ENCODE data around the gene C1QTNF12.

Gene C1QTNF12

GRCh38 chr1:1272341-1273208 lies 26.1 kb upstream of the C1QTNF12 start:
- H3K27ac Mint-ChIP-seq: peak overlapping the region; percentile 75
- ATAC-seq: no peak
- peak overlapping the region; percentile 81 for H3K4me3 Mint-ChIP-seq
- no peak for DNase-seq (ENCODE audit: low spot score in 2 of 2)
- peaks cover 48% of the 10 kb centered on the region for H3K36me3 Mint-ChIP-seq
- H3K9me3 Mint-ChIP-seq: no peaks in the 10 kb centered on the region
- peaks cover 33% of the 10 kb centered on the region for H3K4me1 Mint-ChIP-seq

- no peak for DNase-seq (ENCODE audit: low spot score in 2 of 2)
- Mint-ChIP-seq H3K4me3 (peak overlapping the region; percentile 81), H3K4me1 (peaks cover 39% of the 10 kb centered on the region), H3K9me3 (no peaks in the 10 kb centered on the region), H3K36me3 (peaks cover 66% of the 10 kb centered on the region), H3K27ac (peak overlapping the region; percentile 75)
- no peak for ATAC-seq
Observed at GRCh38 chr1:1270813-1271212, 24.3 kb upstream of the C1QTNF12 start.

GRCh38 chr1:1268284-1268682 lies 21.8 kb upstream of the C1QTNF12 start:
- Mint-ChIP-seq H3K9me3 (no peaks in the 10 kb centered on the region), H3K4me1 (peaks cover 47% of the 10 kb centered on the region)

GRCh38 chr1:1267488-1268283 lies 21.2 kb upstream of the C1QTNF12 start:
- peaks cover 92% of the 10 kb centered on the region for H3K36me3 Mint-ChIP-seq

More at GRCh38 chr1:1268284-1268682, 21.8 kb upstream of the C1QTNF12 start:
- Mint-ChIP-seq H3K36me3 (peaks cover 91% of the 10 kb centered on the region), H3K27ac (no peak overlapping the region), H3K4me3 (no peak overlapping the region)
- no peak for ATAC-seq
- no peak for DNase-seq (ENCODE audit: low spot score in 2 of 2)

GRCh38 chr1:1264868-1265272 lies 18.3 kb upstream of the C1QTNF12 start:
- ATAC-seq (peak; percentile 28), DNase-seq (ENCODE audit: low spot score in 2 of 2) (no peak)
- Mint-ChIP-seq H3K27ac (no peak overlapping the region), H3K36me3 (peaks cover 92% of the 10 kb centered on the region), H3K4me1 (peaks cover 29% of the 10 kb centered on the region), H3K4me3 (no peak overlapping the region), H3K9me3 (no peaks in the 10 kb centered on the region)

More at GRCh38 chr1:1267488-1268283, 21.2 kb upstream of the C1QTNF12 start:
- ATAC-seq (no peak), DNase-seq (ENCODE audit: low spot score in 2 of 2) (no peak)
- Mint-ChIP-seq H3K27ac (no peak overlapping the region), H3K9me3 (no peaks in the 10 kb centered on the region), H3K4me3 (no peak overlapping the region), H3K4me1 (peaks cover 44% of the 10 kb centered on the region)

- Mint-ChIP-seq H3K27ac (no peak overlapping the region), H3K36me3 (peaks cover 92% of the 10 kb centered on the region), H3K4me3 (no peak overlapping the region), H3K4me1 (peaks cover 30% of the 10 kb centered on the region), H3K9me3 (no peaks in the 10 kb centered on the region)
- ATAC-seq (no peak), DNase-seq (ENCODE audit: low spot score in 2 of 2) (no peak)
Observed at GRCh38 chr1:1264026-1264425, 17.5 kb upstream of the C1QTNF12 start.

- Mint-ChIP-seq H3K4me1 (peaks cover 38% of the 10 kb centered on the region), H3K9me3 (no peaks in the 10 kb centered on the region), H3K4me3 (no peak overlapping the region), H3K27ac (no peak overlapping the region), H3K36me3 (peaks cover 91% of the 10 kb centered on the region)
- no peak for ATAC-seq
- DNase-seq (ENCODE audit: low spot score in 2 of 2): no peak
Observed at GRCh38 chr1:1262758-1263157, 16.2 kb upstream of the C1QTNF12 start.

- H3K9me3 Mint-ChIP-seq: no peaks in the 10 kb centered on the region
- peaks cover 38% of the 10 kb centered on the region for H3K4me1 Mint-ChIP-seq
- ATAC-seq: no peak
- no peak overlapping the region for H3K27ac Mint-ChIP-seq
- no peak for DNase-seq (ENCODE audit: low spot score in 2 of 2)
- peaks cover 92% of the 10 kb centered on the region for H3K36me3 Mint-ChIP-seq
- no peak overlapping the region for H3K4me3 Mint-ChIP-seq
Observed at GRCh38 chr1:1262071-1262470, 15.5 kb upstream of the C1QTNF12 start.

GRCh38 chr1:1260843-1261560 lies 14.5 kb upstream of the C1QTNF12 start:
- no peak overlapping the region for H3K4me3 Mint-ChIP-seq
- no peak for ATAC-seq

GRCh38 chr1:1259951-1260600 lies 13.6 kb upstream of the C1QTNF12 start:
- DNase-seq (ENCODE audit: low spot score in 2 of 2) (no peak), ATAC-seq (no peak)
- no peak overlapping the region for H3K4me3 Mint-ChIP-seq
- no peaks in the 10 kb centered on the region for H3K9me3 Mint-ChIP-seq
- H3K27ac Mint-ChIP-seq: peak overlapping the region; percentile 74
- peaks cover 92% of the 10 kb centered on the region for H3K36me3 Mint-ChIP-seq
- peaks cover 32% of the 10 kb centered on the region for H3K4me1 Mint-ChIP-seq

More at GRCh38 chr1:1260843-1261560, 14.5 kb upstream of the C1QTNF12 start:
- peaks cover 92% of the 10 kb centered on the region for H3K36me3 Mint-ChIP-seq
- H3K4me1 Mint-ChIP-seq: peaks cover 36% of the 10 kb centered on the region
- H3K9me3 Mint-ChIP-seq: no peaks in the 10 kb centered on the region
- peak overlapping the region; percentile 74 for H3K27ac Mint-ChIP-seq
- DNase-seq (ENCODE audit: low spot score in 2 of 2): no peak

GRCh38 chr1:1259540-1259939 lies 13.0 kb upstream of the C1QTNF12 start:
- Mint-ChIP-seq H3K27ac (peak overlapping the region; percentile 74), H3K4me1 (peaks cover 27% of the 10 kb centered on the region)

GRCh38 chr1:1259119-1259488 lies 12.6 kb upstream of the C1QTNF12 start:
- ATAC-seq: no peak
- H3K4me1 Mint-ChIP-seq: peaks cover 27% of the 10 kb centered on the region
- peaks cover 89% of the 10 kb centered on the region for H3K36me3 Mint-ChIP-seq
- H3K27ac Mint-ChIP-seq: peak overlapping the region; percentile 74
- no peaks in the 10 kb centered on the region for H3K9me3 Mint-ChIP-seq
- no peak overlapping the region for H3K4me3 Mint-ChIP-seq
- no peak for DNase-seq (ENCODE audit: low spot score in 2 of 2)

More at GRCh38 chr1:1259540-1259939, 13.0 kb upstream of the C1QTNF12 start:
- Mint-ChIP-seq H3K9me3 (no peaks in the 10 kb centered on the region), H3K36me3 (peaks cover 92% of the 10 kb centered on the region), H3K4me3 (no peak overlapping the region)
- no peak for ATAC-seq
- no peak for DNase-seq (ENCODE audit: low spot score in 2 of 2)

- no peaks in the 10 kb centered on the region for H3K9me3 Mint-ChIP-seq
- no peak overlapping the region for H3K27ac Mint-ChIP-seq
- peaks cover 35% of the 10 kb centered on the region for H3K4me1 Mint-ChIP-seq
- peaks cover 87% of the 10 kb centered on the region for H3K36me3 Mint-ChIP-seq
- ATAC-seq: no peak
- H3K4me3 Mint-ChIP-seq: no peak overlapping the region
- no peak for DNase-seq (ENCODE audit: low spot score in 2 of 2)
Observed at GRCh38 chr1:1256956-1257871, 10.7 kb upstream of the C1QTNF12 start.

GRCh38 chr1:1255611-1256010 lies 9.1 kb upstream of the C1QTNF12 start:
- no peak for ATAC-seq
- no peak overlapping the region for H3K27ac Mint-ChIP-seq
- H3K36me3 Mint-ChIP-seq: peaks cover 82% of the 10 kb centered on the region
- H3K4me1 Mint-ChIP-seq: peaks cover 34% of the 10 kb centered on the region
- H3K4me3 Mint-ChIP-seq: no peak overlapping the region
- no peak for DNase-seq (ENCODE audit: low spot score in 2 of 2)
- H3K9me3 Mint-ChIP-seq: no peaks in the 10 kb centered on the region
